IMR-90 (cell line): Measurements from ENCODE around the gene SF3B5. TPM values are rescaled to one million over a fixed set of nuclear protein-coding genes. Genes with fewer than 3 reads are reported as not detected.

Experiments used
- ATAC-seq: fragments of 200-7000 bp; cut with Tn5 transposase; 2 replicates; pipeline ENCODE4 v1.9.1; 2020; ENCODE audit warnings: low read depth, mild to moderate bottlenecking, moderate library complexity
- BruUV-seq: library from RNA; stranded (reverse); fragments of 400-500 nt; replicated peaks from 2 replicates; lab custom pipeline; 2021; lab: Mats Ljungman, UMichigan
- CTCF ChIA-PET: fragments of 300-600 bp; formaldehyde crosslinking; extraction: SDS; loops from one replicate; lab custom pipeline; 2021; ENCODE audit warnings: antibody characterized with exemption; lab: Yijun Ruan, JAX
- POLR2A ChIA-PET: fragments of 300-600 bp; sonication (Branson Sonifier 250); formaldehyde crosslinking; loops from one replicate; lab custom pipeline; 2022; ENCODE audit warnings: antibody characterized with exemption; ENCODE audit not compliant: unreplicated experiment; lab: Charles Lee
- DNase-seq: peaks from one replicate; pipeline ENCODE4 v3.0.0; 2013
- H2AFZ ChIP-seq: replicated peaks from 2 replicates; pipeline ENCODE3; 2013; ENCODE audit warnings: low read length, mild to moderate bottlenecking; ENCODE audit not compliant: poor library complexity
- H2AK5ac ChIP-seq: 2 replicates; pipeline ENCODE4 v1.6.1; 2013; ENCODE audit warnings: low read depth, low read length, inconsistent platforms
- H2AK9ac ChIP-seq: replicated peaks from 2 replicates; pipeline ENCODE3; 2013; ENCODE audit warnings: mild to moderate bottlenecking, low read depth, low read length, moderate library complexity; ENCODE audit not compliant: poor library complexity
- H2BK120ac ChIP-seq: 2 replicates; pipeline ENCODE4 v1.6.1; 2013; ENCODE audit warnings: low read depth, low read length, inconsistent platforms
- H2BK15ac ChIP-seq: 3 replicates; pipeline ENCODE4 v1.6.1; 2013; ENCODE audit warnings: low read depth, low read length, inconsistent platforms
- H2BK20ac ChIP-seq: 2 replicates; pipeline ENCODE4 v1.6.1; 2013; ENCODE audit warnings: low read depth, mild to moderate bottlenecking, inconsistent platforms, low read length, moderate library complexity
- H2BK5ac ChIP-seq: 2 replicates; pipeline ENCODE4 v1.6.1; 2013; ENCODE audit warnings: mild to moderate bottlenecking, low read depth, low read length, inconsistent platforms; ENCODE audit not compliant: poor library complexity, severe bottlenecking
- H3K14ac ChIP-seq: replicated peaks from 2 replicates; pipeline ENCODE4 v1.6.1; 2013; ENCODE audit warnings: low read depth, low read length, inconsistent platforms
- H3K18ac ChIP-seq: 2 replicates; pipeline ENCODE4 v1.6.1; 2013; ENCODE audit warnings: low read depth, low read length, control low read depth
- H3K23ac ChIP-seq: 2 replicates; pipeline ENCODE4 v1.6.1; 2013; ENCODE audit warnings: low read depth, low read length, inconsistent platforms
- H3K27ac ChIP-seq: 2 replicates; pipeline ENCODE4 v1.5.1; 2013; ENCODE audit warnings: mild to moderate bottlenecking, control low read depth, low read length; ENCODE audit not compliant: insufficient read depth
- H3K27me3 ChIP-seq: 2 replicates; pipeline ENCODE4 v1.6.1; 2013; ENCODE audit warnings: low read length; ENCODE audit not compliant: control insufficient read depth, insufficient read depth
- H3K36me3 ChIP-seq: 2 replicates; pipeline ENCODE4 v1.6.1; 2013; ENCODE audit warnings: low read length, mixed read lengths; ENCODE audit not compliant: control insufficient read depth, insufficient read depth
- H3K4ac ChIP-seq: 2 replicates; pipeline ENCODE4 v1.6.1; 2013; ENCODE audit warnings: low read depth, low read length, inconsistent platforms
- H3K4me1 ChIP-seq: 2 replicates; pipeline ENCODE4 v1.6.1; 2013; ENCODE audit warnings: low read length, mixed read lengths; ENCODE audit not compliant: control insufficient read depth, insufficient read depth
- H3K4me2 ChIP-seq: 2 replicates; pipeline ENCODE4 v1.6.1; 2013; ENCODE audit warnings: low read depth, mild to moderate bottlenecking, control low read depth, low read length, moderate library complexity
- H3K4me3 ChIP-seq: 2 replicates; pipeline ENCODE4 v1.5.1; 2013; ENCODE audit warnings: low read depth, mild to moderate bottlenecking, control low read depth, low read length, moderate library complexity; ENCODE audit not compliant: insufficient read depth
- H3K56ac ChIP-seq: 2 replicates; pipeline ENCODE4 v1.6.1; 2013; ENCODE audit warnings: low read length, inconsistent platforms; ENCODE audit not compliant: insufficient read depth; ENCODE audit errors: extremely low read depth
- H3K79me1 ChIP-seq, 2 experiments: 2 replicates each; pipeline ENCODE4 v1.6.1; 2013; ENCODE audit warnings: low read length in 2 of 2, inconsistent platforms in 1 of 2, low read depth in 1 of 2
- H3K9ac ChIP-seq: 2 replicates; pipeline ENCODE4 v1.6.1; 2013; ENCODE audit warnings: low read depth, low read length, control low read depth
- H3K9me1 ChIP-seq: 2 replicates; pipeline ENCODE4 v1.6.1; 2013; ENCODE audit warnings: low read length, inconsistent platforms; ENCODE audit not compliant: insufficient read depth
- H3K9me3 ChIP-seq: 2 replicates; pipeline ENCODE4 v1.6.1; 2013; ENCODE audit warnings: low read length; ENCODE audit not compliant: control insufficient read depth, insufficient read depth
- H4K20me1 ChIP-seq: 2 replicates; pipeline ENCODE4 v1.6.1; 2013; ENCODE audit warnings: low read length, inconsistent platforms; ENCODE audit not compliant: insufficient read depth
- H4K5ac ChIP-seq: 2 replicates; pipeline ENCODE4 v1.6.1; 2013; ENCODE audit warnings: mild to moderate bottlenecking, low read depth, low read length, control low read depth
- H4K8ac ChIP-seq, 2 experiments: 2 replicates each; pipeline ENCODE4 v1.6.1; 2013; ENCODE audit warnings: low read depth in 2 of 2, low read length in 2 of 2, control low read depth in 1 of 2, inconsistent platforms in 1 of 2
- H4K91ac ChIP-seq: 2 replicates; pipeline ENCODE4 v1.6.1; 2013; ENCODE audit warnings: low read depth, low read length, inconsistent platforms; ENCODE audit not compliant: insufficient read depth
- BHLHE40 ChIP-seq: fragments of 150-350 bp; IDR thresholded peaks from 2 replicates; pipeline ENCODE4 v1.6.1; 2016; ENCODE audit warnings: mild to moderate bottlenecking, low read depth, low read length
- MAFK ChIP-seq: IDR thresholded peaks from 2 replicates; pipeline ENCODE4 v1.6.1; 2012; ENCODE audit warnings: low read depth, low read length, improper control_type of control experiment
- MXI1 ChIP-seq: IDR thresholded peaks from 2 replicates; pipeline ENCODE4 v1.6.1; 2012; ENCODE audit warnings: low read depth, mild to moderate bottlenecking, low read length, moderate library complexity, borderline replicate concordance
- NFE2L2 ChIP-seq: fragments of 150-350 bp; IDR thresholded peaks from 2 replicates; pipeline ENCODE4 v1.6.1; 2016; ENCODE audit warnings: low read depth, mild to moderate bottlenecking, low read length
- RAD21 ChIP-seq: IDR thresholded peaks from 2 replicates; pipeline ENCODE4 v1.6.1; 2012; ENCODE audit warnings: low read length, improper control_type of control experiment
- RCOR1 ChIP-seq: IDR thresholded peaks from 2 replicates; pipeline ENCODE4 v1.6.1; 2012; ENCODE audit warnings: mild to moderate bottlenecking, low read length, improper control_type of control experiment; ENCODE audit not compliant: insufficient replicate concordance
- RFX5 ChIP-seq: IDR thresholded peaks from 2 replicates; pipeline ENCODE4 v1.8.0; 2012; ENCODE audit warnings: low read depth, mild to moderate bottlenecking, low read length, moderate library complexity
- SMC3 ChIP-seq: fragments of 150-350 bp; IDR thresholded peaks from 2 replicates; pipeline ENCODE4 v1.6.1; 2016; ENCODE audit warnings: low read depth, mild to moderate bottlenecking, antibody characterized with exemption, low read length, moderate library complexity
- WGBS, 2 experiments: methylation state at CpG; one replicate each; pipeline versions ENCODE4 v1.1.5 to v1.1.7; 2013; ENCODE audit warnings: missing lambda C conversion rate in 2 of 2; ENCODE audit not compliant: insufficient read length in 1 of 2; ENCODE audit errors: extremely low coverage in 2 of 2; 5-methylcytosine and 5-hydroxymethylcytosine counted together
- dilution Hi-C: fragments of 300-500 bp; cut with HindIII; formaldehyde crosslinking; loops from one replicate; pipeline ENCODE4 v1.14.3; 2018; ENCODE audit warnings: low sequenced_read_pairs; ENCODE audit not compliant: unreplicated experiment
- in situ Hi-C: fragments of 300-500 bp; cut with MboI; formaldehyde crosslinking; loops from 3 replicates; pipeline ENCODE4 v1.14.3; 2019; ENCODE audit warnings: low sequenced_read_pairs, inconsistent platforms, mixed read lengths
- intact Hi-C: fragments of 100-400 bp; cut with micrococcal nuclease; formaldehyde crosslinking; loops from 2 replicates; pipeline ENCODE4 v1.10.0; 2022
- polyA plus RNA-seq, 3 experiments: library from polyadenylated mRNA; depleted of rRNA; stranded (reverse); fragments of >200 nt; gene quantifications; 2 replicates each; pipeline ENCODE4 v1.2.3, GENCODE V29; 2012; ENCODE audit warnings: low replicate concordance in 1 of 3
- total RNA-seq: library from RNA; depleted of rRNA; stranded (reverse); fragments of >200 nt; gene quantifications from 2 replicates; pipeline ENCODE4 v1.2.3, GENCODE V29; 2012
- TF ChIP-seq, protein P1 (sequence below): fragments of 150-350 bp; IDR thresholded peaks from 2 replicates; pipeline ENCODE4 v1.6.1; 2017; ENCODE audit warnings: mild to moderate bottlenecking, antibody characterized with exemption, low read length, low read depth
- TF ChIP-seq, protein P2 (sequence below): conservative IDR thresholded peaks from 2 replicates; pipeline ENCODE4 v1.5.1; 2012; ENCODE audit warnings: mild to moderate bottlenecking, low read depth, low read length, improper control_type of control experiment

The SF3B5 gene
- total and polyA plus RNA-seq, 2 of the 4 experiments (the other 2 are of a cell fraction) = 227 to 333 TPM

DNA sequence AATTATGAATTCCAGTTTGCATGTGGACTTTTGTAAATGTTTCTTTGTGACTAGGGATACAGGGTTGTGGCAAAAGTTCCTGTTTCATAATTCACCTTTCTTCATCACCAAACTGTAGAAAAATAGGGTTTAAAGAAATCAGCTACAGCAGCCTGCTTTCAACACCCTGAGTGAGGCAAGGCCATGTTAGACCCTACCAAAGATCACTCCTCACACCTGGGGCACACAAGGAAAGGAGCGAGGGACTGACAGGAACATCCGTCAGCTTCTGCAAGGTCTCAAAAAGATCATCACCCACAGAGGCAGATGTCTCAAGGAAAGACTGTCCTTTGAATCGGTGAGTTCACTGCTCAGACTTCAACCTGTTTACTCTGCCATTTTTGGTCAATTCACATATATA is 44.4 kb upstream of the SF3B5 start:
- H4K91ac ChIP-seq = no peak overlapping the region
- no peak overlapping the region for H3K4me3 ChIP-seq
- no peak overlapping the region for H2BK120ac ChIP-seq
- no peaks in the 10 kb centered on the region for H3K79me1 ChIP-seq
- DNase-seq = no peak
- H2AFZ ChIP-seq = no peak overlapping the region
- ChIA-PET CTCF (no interaction called here), POLR2A (no interaction called here)
- no peak overlapping the region for H3K4me2 ChIP-seq
- no peak overlapping the region for H2AK5ac ChIP-seq
- WGBS, 2 experiments = no CpG with 5 or more reads among the region's 3 CpGs
- dilution Hi-C loops = no loop called here
- ATAC-seq = no peak
- H3K9ac ChIP-seq = no peak overlapping the region
- no peaks in the 10 kb centered on the region for H4K20me1 ChIP-seq
- H3K27me3 ChIP-seq = no peaks in the 10 kb centered on the region; the same call in 1 of the 2 replicates
- H3K9me3 ChIP-seq = no peaks in the 10 kb centered on the region
- TF ChIP-seq SMC3 (no peak), RFX5 (no peak), RAD21 (no peak), NFE2L2 (no peak), MAFK (no peak), MXI1 (no peak), BHLHE40 (no peak), RCOR1 (no peak)
- TF ChIP-seq, protein P1, sequence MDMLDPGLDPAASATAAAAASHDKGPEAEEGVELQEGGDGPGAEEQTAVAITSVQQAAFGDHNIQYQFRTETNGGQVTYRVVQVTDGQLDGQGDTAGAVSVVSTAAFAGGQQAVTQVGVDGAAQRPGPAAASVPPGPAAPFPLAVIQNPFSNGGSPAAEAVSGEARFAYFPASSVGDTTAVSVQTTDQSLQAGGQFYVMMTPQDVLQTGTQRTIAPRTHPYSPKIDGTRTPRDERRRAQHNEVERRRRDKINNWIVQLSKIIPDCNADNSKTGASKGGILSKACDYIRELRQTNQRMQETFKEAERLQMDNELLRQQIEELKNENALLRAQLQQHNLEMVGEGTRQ = no peak
- TF ChIP-seq, protein P2, sequence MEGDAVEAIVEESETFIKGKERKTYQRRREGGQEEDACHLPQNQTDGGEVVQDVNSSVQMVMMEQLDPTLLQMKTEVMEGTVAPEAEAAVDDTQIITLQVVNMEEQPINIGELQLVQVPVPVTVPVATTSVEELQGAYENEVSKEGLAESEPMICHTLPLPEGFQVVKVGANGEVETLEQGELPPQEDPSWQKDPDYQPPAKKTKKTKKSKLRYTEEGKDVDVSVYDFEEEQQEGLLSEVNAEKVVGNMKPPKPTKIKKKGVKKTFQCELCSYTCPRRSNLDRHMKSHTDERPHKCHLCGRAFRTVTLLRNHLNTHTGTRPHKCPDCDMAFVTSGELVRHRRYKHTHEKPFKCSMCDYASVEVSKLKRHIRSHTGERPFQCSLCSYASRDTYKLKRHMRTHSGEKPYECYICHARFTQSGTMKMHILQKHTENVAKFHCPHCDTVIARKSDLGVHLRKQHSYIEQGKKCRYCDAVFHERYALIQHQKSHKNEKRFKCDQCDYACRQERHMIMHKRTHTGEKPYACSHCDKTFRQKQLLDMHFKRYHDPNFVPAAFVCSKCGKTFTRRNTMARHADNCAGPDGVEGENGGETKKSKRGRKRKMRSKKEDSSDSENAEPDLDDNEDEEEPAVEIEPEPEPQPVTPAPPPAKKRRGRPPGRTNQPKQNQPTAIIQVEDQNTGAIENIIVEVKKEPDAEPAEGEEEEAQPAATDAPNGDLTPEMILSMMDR = no peak
- no peak overlapping the region for H2AK9ac ChIP-seq
- no peak overlapping the region for H4K8ac ChIP-seq
- H3K4me1 ChIP-seq = no peaks in the 10 kb centered on the region
- H3K4ac ChIP-seq = no peak overlapping the region
- H2BK20ac ChIP-seq = no peak overlapping the region
- no TSS peak for BruUV-seq
- intact Hi-C loops = no loop called here
- no peaks in the 10 kb centered on the region; the same call in 1 of the 2 replicates for H3K9me1 ChIP-seq
- no peak overlapping the region for H3K14ac ChIP-seq
- H3K27ac ChIP-seq = no peak overlapping the region
- H4K5ac ChIP-seq = no peak overlapping the region
- in situ Hi-C loops = no loop called here
- no peak overlapping the region for H2BK15ac ChIP-seq
- no peak overlapping the region for H3K18ac ChIP-seq
- no peak overlapping the region for H2BK5ac ChIP-seq
- no peak overlapping the region for H3K56ac ChIP-seq
- H3K36me3 ChIP-seq = no peaks in the 10 kb centered on the region
- H3K23ac ChIP-seq = no peak overlapping the region
